HCT116 (cell line): ENCODE results near the gene CCL17.

Source experiments
- CTCF ChIP-seq, 3 experiments: fragments of 200-600 bp in 1 of 3; sonication (generic) in 1 of 3; IDR thresholded peaks in 2 of 3; conservative IDR thresholded peaks in 1 of 3; 2 replicates each; pipeline ENCODE4 v1.5.1; 2012 to 2017; ENCODE audit warnings: low read depth in 2 of 3, low read length in 2 of 3, antibody characterized with exemption in 1 of 3, borderline replicate concordance in 1 of 3, control low read depth in 1 of 3, mild to moderate bottlenecking in 1 of 3, mixed read lengths in 1 of 3, mixed run types in 1 of 3, moderate library complexity in 1 of 3; ENCODE audit not compliant: insufficient read depth in 1 of 3
- POLR2A ChIP-seq: IDR thresholded peaks from 2 replicates; pipeline ENCODE4 v1.7.0; 2011; ENCODE audit warnings: borderline replicate concordance; ENCODE audit not compliant: insufficient read depth, insufficient read length; ENCODE audit errors: extremely low read depth

GRCh38 chr16:57401943-57402640 lies 2.5 kb upstream of the CCL17 start:
- TF ChIP-seq POLR2A (no peak), CTCF (IDR thresholded peaks at IDR 0.05 in 2 of 3, conservative IDR thresholded peaks at IDR 0.05 in 1 of 3; ENCODE audit: borderline replicate concordance in 1 of 3, insufficient read depth in 1 of 3, low read depth in 2 of 3, low read length in 2 of 3) (no peak)
